DLD1 (cell line): ENCODE measurements around the gene CAMTA1.

Experiments
- in situ Hi-C: cut with HindIII; loops from 2 replicates; pipeline ENCODE4 v1.10.0; 2017; ENCODE audit warnings: low sequenced_read_pairs

CAMTA1 gene

DNA sequence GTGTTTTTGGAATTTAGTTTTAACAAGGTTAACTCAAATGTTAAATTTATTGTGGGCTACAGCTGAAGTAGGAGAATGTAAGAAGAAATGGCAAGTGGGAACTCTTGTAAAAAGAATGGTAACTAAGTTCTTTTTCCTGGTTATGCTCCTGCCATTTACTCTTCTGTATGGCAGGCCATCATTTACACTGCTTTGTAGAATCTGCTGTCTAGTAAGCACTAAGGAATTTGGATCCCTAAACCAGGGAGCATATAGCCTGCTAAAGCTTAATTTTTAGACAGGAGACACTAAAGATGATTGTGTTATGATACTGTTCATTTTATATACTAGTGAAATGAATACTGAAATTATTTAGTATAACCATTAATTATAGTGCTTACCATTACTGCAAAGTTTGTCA lies 85.3 kb downstream of the CAMTA1 start:
- in situ Hi-C loops, result no loop called here

GRCh38 chr1:6871300-6871972 lies 86.2 kb downstream of the CAMTA1 start:
- in situ Hi-C loops, result no loop called here

DNA sequence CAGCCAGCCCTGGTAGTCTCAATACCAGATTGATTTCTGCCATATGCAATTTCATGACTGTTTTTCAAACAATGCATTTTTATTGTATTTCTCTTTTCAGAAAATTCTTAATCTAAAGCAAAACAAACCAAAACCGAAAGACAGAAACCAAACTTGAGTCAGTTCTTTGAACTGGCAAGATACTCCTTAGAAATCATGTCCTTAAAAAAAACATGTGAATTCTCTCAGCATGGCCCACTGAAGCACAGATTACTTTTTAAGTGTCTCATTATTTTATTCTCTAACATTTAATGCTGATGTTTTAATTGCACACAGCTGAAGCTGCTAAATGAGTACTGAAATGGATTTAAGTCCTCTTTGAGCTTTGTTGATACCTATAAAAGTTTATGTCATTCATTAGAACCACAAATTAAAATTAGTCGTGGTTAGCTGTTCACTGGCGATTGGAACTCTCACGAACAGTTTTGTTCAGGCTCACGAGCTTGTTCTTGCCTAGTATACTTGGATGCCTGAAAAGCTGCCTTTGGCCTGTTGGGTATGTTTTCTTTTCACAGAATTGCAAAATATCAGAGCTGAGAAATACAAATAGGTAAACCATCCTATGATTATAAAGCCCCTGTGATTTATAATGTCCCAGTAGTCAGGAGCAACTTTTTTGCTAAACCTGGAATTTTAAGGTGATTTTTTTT lies 87.5 kb downstream of the CAMTA1 start:
- in situ Hi-C loops, result no loop called here

DNA sequence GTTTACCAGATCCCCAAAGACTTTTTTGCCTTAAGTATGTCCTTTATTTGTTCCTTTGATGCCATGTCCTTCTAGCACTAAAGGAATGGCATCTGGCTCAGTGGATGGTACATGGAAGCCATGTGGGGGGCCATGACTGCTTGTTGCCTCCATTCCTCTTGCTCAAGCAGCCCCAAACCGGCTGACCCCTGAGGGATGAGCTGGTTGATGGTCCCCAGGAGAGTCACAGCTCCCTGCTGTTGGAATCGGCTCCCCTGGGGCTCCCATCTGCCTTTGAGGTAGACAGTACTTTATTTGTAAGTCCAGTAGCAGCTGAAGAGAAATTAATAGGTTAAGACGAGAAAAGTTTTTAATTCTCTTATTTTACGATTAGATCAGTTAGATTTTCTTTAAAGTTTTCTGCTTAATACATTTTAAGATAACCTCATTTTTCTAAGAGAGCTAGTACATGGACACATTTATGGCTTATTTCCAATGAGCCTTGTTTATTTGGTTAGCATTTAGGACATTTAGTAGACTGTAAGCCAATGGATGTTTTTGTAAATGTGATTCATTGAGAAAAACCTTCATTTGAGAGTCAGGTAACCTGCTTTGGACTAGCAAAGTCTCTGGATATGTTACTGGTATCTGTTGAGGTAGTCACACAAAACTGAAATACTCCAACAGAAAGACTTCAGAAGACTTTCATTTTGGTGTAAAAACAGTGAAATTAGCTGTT lies 88.2 kb downstream of the CAMTA1 start:
- in situ Hi-C loops, result no loop called here

DNA sequence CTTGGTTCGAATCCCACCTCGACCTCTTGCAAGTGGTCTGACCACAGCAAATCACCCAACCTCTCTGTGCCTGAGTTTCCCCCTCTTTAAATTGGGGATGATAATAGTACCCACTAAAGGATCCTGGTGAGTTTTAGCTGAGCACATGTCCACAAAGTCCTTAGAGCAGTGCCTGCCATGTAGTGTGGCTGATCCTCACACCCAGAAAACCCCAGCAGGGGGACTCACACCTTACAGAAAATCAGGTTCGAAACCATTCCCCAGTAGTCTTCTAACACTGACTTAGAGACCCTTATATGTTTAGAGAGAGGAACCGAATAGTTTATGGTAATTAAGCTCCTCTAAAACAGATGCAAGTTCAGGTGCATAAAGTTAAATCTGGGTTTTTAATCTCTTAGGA lies 89.0 kb downstream of the CAMTA1 start:
- in situ Hi-C loops, result no loop called here

DNA sequence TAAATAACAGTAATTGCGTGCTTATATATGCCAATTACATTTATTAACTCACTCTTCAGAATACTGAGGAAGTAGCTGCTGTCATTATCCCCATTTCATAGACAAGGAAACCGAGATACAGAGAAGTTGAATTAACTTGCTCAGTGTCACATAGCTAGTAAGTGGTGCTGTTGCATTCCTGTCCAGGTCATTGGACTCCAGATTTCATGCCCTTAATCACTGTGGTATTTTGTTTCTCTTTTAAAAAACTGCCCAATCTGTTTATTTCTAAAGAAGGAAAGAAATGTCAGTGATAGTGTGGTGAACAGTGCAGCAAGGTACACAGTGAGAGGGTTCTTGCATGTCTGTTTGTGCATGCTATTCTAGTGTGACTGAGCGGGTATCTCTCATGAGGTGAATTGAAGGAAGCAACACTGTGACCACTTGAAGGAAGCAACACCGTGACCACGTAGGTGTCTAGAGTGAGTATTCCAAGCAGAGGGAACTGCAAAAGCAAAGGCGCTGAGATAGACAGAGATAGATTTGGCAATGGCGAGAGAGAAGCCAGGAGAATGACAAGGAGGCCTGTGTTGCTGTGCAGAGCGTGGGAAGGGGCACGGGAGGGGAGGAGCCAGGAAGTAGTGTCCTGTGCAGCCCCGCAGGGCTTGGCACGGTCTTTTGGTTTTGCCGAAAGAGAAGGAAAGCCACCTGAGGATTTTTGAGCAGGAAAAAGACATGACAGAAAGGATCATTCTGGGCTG lies 95.9 kb downstream of the CAMTA1 start:
- in situ Hi-C loops, result loop anchor here (25.0 kb wide), 1 partner anchor 169 kb away; the partner anchor contains the start of gene DNAJC11

- in situ Hi-C loops, result loop anchor here (25.0 kb wide), 1 partner anchor 170 kb away; the partner anchor contains the start of gene DNAJC11
Observed at GRCh38 chr1:6882414-6882813, 97.2 kb downstream of the CAMTA1 start.

GRCh38 chr1:6884652-6885153 lies 99.4 kb downstream of the CAMTA1 start:
- in situ Hi-C loops, result loop anchor here (25.0 kb wide), 1 partner anchor 172 kb away; the partner anchor contains the start of gene DNAJC11

GRCh38 chr1:6885426-6885825 lies 100.2 kb downstream of the CAMTA1 start:
- in situ Hi-C loops, result loop anchor here (25.0 kb wide), 1 partner anchor 173 kb away; the partner anchor contains the start of gene DNAJC11

GRCh38 chr1:6886523-6886922 lies 101.3 kb downstream of the CAMTA1 start:
- in situ Hi-C loops, result loop anchor here (25.0 kb wide), 1 partner anchor 174 kb away; the partner anchor contains the start of gene DNAJC11

DNA sequence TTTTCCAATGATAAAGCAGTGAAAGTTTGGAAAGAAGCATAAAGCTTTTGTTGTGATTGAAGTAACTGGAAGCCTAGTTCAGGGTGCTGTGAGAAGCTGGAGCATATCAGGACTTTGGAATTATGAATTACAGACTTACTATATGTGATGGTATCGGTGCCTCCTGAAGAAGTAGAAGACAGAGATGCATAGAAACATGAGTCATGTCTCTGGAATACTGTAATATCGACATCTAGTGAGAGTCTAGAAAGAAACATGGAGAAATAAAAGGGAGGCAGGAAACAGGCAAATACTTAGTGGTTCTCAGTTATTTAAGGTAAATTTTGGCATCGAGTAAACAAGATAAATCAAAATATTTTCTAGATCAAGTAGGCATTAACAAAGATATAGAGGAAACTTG lies 103.0 kb downstream of the CAMTA1 start:
- in situ Hi-C loops, result loop anchor here (25.0 kb wide), 1 partner anchor 176 kb away; the partner anchor contains the start of gene DNAJC11

GRCh38 chr1:6888870-6889269 lies 103.6 kb downstream of the CAMTA1 start:
- in situ Hi-C loops, result loop anchor here (25.0 kb wide), 1 partner anchor 177 kb away; the partner anchor contains the start of gene DNAJC11

- in situ Hi-C loops, result loop anchor here (25.0 kb wide), 1 partner anchor 178 kb away; the partner anchor contains the start of gene DNAJC11
Observed at GRCh38 chr1:6889875-6890480, 104.7 kb downstream of the CAMTA1 start.

DNA sequence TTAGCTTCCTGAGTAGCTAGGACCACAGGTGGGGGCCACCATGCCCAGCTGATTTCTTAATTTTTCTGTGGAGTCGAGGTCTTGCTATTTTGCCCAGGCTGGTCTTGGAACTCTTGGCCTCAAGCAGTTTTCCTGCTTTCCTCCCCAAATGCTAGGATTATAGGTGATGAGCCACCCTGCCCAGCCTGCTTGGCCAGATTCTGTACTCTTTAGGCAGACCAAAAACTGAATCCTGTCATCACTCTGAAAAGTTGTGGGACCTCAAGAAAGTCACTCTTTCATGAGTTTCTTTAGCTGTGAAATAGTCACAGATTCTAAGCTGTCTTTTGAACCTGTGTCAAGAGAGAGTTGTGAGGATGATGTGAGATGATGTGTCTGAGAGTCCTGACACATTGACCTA lies 105.4 kb downstream of the CAMTA1 start:
- in situ Hi-C loops, result loop anchor here (25.0 kb wide), 1 partner anchor 178 kb away; the partner anchor contains the start of gene DNAJC11

DNA sequence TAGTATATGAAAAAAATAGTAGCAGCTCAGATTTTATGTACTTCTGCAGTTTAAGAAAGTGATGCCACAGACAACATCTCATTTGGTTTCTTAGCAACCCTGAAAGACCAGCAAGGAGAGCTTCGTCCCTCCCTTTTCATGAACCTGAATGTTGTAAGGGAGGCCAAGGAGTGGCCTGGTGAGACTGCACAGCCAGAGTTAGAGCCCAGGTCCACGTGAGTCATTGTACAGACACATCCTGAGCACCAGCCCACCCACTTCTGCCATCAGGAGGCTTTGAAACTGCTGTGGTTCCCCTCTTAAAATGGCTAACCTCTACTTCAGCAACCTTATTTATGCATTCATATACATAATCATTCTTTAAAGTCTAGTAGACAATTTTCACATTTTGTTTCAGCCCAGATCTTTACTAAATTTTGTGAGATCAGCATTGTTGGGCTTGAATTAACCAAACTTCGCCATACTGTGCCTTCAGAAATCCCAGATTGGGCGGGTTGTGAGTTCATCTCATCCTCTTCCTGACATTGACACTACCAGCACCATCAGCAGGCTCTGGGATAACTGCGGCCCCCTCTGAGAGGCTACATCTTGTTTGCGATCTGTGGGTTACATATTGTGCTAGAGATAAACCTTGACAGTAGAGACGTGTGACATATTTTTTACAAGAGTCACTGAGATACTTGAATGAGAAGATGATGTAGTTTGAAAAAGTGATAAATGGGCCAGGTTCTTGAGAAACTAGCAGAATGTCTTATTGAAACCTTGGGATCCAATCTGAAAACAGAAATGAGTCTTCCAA lies 106.7 kb downstream of the CAMTA1 start:
- in situ Hi-C loops, result loop anchor here (25.0 kb wide), 1 partner anchor 180 kb away; the partner anchor contains the start of gene DNAJC11

DNA sequence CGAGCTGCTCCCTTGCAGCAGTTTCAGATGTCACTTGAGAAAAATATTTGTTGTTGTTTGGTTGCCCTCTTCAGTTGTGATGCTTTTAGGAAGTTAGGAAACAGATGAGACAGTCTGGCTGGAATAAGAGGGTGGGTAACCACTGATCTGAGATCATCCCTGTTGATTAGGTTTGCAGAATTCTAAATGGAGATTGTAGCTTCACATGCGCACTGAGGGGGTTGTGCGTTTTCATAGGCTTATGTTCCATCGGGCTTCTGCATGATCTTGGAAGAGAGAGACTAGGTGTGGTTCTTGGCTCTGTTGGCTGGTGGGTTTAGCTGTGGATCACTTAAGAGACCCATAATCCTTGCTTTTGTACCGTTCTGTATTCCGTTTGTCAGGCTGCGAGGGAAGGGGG lies 108.1 kb downstream of the CAMTA1 start:
- in situ Hi-C loops, result loop anchor here (25.0 kb wide), 1 partner anchor 181 kb away; the partner anchor contains the start of gene DNAJC11

DNA sequence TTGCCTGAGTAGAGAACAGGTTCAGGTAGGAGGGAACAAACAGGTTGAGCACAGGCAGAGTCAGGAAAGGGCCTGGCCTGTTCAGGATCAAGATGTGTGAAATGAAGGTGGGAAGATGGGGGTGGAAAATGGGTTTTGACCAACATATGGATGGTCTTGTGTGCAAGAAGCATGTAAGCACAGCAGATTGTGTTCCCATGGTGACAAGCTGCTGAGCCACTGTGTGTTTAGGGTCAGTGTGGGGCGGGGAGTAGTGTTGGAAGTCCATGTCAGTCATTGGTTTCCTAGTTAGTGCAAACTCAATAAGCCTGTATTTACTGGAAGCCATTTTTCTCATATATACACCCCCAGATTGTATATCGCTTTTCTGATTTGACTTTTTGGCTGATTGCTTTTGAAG lies 111.9 kb downstream of the CAMTA1 start:
- in situ Hi-C loops, result loop anchor here (25.0 kb wide), 1 partner anchor 185 kb away; the partner anchor contains the start of gene DNAJC11

- in situ Hi-C loops, result loop anchor here (25.0 kb wide), 1 partner anchor 187 kb away; the partner anchor contains the start of gene DNAJC11
Observed at GRCh38 chr1:6898974-6899539, 113.8 kb downstream of the CAMTA1 start.
